ENCODE results near the gene C1orf87.

C1orf87 gene

DNA sequence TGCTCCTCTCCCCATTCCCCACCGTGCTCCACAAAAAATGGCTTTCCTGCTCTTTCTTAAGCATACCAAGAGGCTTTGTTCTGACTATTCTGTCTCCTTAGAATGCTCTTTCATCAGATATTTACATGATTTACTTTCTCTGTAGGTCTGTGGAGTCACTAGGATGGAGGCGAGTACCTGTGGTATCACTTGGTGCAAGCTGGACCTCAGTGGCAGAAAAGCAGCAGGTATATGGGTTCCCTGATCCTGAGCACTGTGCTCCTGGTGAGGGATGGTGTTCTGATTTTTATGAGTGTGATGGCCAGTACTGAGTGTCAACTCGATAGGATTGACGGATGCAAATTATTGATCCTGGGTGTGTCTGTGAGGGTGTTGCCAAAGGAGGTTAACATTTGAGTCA, 10.0 kb downstream of the C1orf87 start:
- no peak for DNase-seq (ENCODE audit: low read depth, low spot score)

DNA sequence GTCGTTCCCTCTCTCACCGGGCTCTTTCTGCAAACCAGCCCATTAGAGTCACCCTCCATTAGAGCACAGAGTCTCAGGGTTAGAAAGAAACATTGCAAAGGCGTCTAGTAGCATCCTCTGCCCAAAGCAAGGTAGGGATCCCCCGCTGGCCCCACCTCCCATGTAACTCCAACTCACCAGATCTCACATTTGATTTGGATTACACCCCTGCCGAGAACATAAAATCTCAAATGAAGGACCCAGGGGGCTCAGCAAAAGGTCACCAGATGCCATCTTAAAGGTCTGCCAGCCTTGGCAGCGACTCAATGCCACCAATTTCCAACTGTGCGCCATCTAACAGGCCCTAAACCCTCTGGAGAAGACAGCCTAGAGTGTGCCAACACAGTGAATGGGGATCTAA, 14.1 kb downstream of the C1orf87 start:
- no peak for DNase-seq (ENCODE audit: low read depth, low spot score)

DNA sequence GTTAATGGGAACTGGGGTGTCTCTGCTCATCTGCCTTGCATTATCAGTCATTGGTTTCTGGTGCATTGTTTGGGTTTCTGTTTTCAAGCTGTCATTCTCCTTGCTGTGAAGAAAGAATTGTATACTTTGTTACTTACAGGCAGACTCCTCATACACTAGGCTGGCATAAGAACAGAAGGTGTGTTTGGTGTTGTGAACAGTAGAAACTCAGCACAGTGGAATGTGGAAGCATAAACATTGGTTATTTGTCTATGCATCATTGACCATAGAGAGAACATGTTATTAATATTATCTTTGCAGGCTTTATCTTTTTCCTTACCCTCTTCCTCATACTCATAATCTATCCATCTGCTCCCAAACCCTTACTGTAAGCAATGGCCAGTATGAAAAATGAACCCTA, 18.2 kb downstream of the C1orf87 start:
- no peak for DNase-seq (ENCODE audit: low read depth, low spot score)

DNA sequence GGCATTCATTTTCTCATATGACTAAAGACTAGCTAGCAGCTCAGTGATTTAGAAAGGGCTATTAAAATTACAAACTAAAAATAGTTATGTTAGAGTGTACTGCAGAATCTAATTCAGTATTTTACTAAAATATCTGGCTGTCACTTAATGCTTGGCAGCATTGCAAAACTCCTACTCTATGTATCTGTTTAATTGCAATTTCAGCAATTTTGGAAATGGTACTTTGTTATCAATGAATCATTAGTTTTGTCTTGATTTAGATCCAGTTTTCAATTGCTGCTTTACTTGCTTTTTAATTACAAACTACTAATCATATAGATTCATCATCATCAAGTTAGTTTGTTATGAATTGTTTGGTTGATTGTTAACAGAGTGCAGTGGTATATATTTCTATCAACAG, 19.2 kb downstream of the C1orf87 start:
- no peak for DNase-seq (ENCODE audit: low read depth, low spot score)

DNA sequence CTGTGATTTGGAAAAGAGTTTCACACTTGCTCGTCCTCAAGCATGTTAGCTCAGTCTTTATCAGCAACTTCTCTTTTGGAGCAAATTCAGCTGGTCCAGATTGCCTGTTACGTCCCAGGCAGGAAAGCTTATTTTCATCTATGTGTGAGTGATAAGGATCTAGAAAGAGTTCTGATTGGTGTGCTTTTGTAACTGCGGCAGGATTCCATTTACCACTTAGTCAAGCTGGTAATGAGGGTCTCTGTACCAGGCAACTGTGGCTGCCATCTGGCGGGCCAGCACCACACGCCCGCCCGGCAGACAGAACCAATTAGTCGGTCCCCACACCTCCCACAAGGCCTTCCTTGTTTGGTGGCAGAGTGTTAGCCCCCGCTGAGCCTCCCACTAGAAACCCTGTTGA, 21.0 kb downstream of the C1orf87 start:
- DNase-seq (ENCODE audit: low read depth, low spot score): no peak

DNA sequence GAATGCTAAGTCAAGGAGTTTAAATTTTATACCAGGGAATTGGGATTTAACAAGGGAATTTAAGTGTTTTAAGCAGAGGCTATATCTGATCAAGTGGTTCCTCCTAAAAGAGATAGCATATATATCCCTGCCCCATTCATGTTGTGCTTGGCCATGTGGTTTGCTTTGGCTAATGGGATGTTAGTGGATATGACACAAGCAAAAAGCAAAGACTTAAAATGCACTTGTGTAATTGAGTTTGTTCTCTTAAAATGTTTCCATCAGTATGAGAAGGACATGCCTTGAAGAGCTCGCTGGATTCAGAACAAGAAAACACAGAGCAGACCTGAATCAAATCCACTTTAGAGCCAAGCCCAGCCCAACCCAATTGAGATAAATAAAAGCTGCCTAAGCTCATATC, 22.4 kb downstream of the C1orf87 start:
- no peak for DNase-seq (ENCODE audit: low read depth, low spot score)

DNA sequence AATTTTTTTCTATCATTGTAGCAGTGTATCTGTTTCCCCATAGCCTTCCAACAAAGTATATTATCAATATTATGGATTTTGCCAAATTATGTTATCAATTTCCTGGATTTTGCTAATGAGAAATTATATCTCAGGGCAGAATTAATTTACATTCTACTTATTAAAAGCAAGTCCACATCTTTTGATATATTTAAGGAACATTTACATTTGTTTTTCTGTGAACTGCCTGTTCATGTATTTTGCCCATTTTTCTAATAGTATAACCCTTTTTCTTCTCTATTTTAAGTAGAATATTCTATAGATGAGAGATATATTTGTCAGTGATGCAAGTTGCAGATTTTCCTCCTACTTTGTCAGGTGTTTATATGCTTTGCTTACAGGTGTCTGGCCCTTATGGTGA, 24.4 kb downstream of the C1orf87 start:
- no peak for DNase-seq (ENCODE audit: low read depth, low spot score)

DNA sequence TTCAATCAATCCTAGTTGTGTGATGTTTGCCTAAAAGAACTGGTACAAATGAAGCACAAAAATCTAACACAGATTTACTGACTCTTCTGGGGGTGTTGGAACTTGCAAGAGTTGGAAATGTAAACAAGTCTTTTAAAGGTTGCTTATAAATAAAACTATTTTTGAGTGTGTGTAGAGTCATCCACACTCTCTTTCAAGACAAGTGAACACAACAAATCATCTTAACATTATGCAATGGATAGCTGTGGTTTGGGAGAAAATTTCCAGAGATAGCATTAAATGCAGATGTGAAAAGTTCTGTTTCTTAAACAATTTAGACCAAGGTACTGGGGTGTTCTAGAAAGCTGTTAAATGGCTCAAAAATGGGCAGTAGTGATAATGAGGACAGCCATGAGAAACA, 28.7 kb downstream of the C1orf87 start:
- no peak for DNase-seq (ENCODE audit: low read depth, low spot score)

DNA sequence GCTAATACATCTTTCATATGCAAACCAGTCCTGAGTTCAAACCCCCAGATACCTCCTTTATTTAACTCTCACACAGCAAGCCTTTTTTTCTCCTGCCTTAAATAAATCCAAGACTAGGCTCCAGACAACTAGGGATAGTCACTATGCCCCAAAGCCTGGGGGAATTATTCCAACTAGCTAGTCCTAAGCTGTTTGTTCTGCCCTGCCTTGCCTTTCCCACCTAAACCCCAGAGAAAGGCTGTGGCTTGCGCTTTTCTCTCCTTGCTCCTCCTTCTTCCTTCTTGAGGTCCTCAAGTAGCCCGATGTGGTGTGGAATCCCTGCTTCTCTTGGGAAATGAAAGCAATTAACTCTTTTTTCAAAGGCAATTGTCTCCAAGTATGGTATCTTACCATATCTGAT, 31.8 kb downstream of the C1orf87 start:
- no peak for DNase-seq (ENCODE audit: low read depth, low spot score)

DNA sequence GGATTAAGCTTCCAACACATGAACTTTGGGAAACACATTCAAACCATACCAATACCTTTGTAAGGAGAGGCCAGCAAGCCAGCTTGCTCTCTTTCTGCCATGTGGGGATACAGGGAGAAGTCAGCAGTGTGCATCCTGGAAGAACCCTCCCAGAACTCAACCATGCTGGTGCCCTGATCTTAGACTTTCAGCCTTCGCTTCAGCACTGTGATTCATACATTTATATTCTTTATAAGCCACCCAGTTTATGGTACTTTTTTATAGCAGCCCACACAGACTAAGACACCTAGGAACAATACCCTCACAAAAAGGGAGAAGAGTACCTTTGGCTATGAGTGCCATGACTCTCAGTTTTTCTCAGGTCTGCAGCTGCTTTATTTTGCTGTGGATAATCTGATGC, 35.9 kb downstream of the C1orf87 start:
- DNase-seq (ENCODE audit: low read depth, low spot score): no peak

DNA sequence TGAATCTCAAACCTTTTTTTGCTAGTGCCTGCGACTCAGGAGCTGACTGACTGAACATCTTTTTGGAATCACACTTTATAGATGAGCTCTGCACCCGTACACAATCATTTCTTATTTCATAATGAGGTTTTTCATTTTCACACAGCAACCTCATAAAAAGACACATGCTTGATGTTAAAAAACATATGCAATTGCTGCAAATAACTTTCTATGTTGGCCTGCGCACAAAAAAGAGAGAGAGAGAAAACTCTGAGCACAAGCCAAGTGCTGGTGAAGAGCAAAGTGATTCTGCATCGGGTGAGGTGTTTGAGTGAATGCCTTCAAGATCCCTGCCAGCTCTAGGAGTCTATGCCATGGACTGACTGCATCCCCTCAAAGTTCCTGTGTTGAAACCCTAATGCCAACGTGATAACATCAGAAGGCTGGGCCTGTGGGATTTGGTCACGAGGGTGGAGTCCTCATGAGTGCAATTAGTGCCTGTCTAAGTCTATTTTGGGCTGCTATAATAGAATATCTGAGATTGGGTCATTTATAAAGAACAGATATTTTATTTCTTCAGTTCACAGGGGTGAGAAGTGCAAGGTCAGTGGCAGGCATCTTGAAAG, 36.6 kb downstream of the C1orf87 start:
- DNase-seq (ENCODE audit: low read depth, low spot score): no peak

DNA sequence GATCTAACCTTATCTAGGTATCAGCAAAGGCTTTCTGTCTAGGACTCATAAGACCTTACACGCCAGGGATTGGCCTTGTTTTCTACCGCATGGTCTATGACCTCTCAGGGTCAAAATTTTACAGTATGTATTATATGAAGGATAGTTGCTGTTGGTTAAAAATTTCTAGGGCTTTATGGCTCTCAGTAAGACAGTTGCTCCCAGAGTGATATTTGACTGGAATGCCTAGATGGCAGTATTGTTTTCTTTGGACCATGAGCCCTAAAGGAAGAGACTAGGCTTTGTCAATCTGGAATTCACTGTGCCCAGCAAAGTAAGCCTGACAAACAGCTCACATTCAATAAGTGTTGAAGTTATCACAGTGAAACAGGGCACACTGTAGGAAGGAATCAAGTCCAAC, 37.6 kb downstream of the C1orf87 start:
- DNase-seq (ENCODE audit: low read depth, low spot score): no peak

DNA sequence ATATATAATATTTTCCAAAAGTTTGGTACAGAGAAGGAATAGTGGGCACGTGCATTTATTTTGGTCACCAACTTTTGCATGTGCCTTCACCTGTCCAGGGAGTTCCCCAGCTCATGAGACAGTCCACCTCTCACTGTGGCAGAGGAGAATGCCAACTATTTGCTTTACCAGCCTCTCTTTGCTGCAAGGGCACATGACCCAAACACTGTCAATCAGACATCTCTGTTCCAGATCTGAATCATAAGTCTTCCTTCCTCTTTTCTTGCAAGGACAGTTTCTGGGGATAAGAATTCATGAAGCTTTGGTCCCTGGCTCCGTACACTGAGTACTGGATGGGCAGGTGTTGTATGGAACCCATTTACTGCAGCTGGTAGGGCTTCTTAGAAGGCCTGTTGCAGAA, 38.6 kb downstream of the C1orf87 start:
- no peak for DNase-seq (ENCODE audit: low read depth, low spot score)

DNA sequence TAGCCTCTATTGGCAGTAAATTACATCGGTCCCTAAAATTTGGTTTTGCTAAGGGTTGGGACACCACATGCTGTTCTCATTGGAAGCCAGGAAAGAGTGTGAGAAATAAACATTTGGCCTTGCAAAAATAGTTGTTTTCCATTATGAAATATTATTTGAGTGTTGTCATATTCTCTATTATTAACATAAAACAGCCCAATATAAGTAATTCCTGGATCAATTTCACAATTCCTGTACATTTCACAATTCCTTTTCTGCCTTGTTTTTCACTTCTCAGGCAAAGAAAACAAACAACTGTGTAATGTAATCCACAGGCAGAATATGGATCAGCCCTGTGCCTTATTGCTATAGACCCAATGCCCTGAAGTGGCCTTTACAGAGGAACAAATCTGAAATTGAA, 40.5 kb downstream of the C1orf87 start:
- DNase-seq (ENCODE audit: low read depth, low spot score): no peak

DNA sequence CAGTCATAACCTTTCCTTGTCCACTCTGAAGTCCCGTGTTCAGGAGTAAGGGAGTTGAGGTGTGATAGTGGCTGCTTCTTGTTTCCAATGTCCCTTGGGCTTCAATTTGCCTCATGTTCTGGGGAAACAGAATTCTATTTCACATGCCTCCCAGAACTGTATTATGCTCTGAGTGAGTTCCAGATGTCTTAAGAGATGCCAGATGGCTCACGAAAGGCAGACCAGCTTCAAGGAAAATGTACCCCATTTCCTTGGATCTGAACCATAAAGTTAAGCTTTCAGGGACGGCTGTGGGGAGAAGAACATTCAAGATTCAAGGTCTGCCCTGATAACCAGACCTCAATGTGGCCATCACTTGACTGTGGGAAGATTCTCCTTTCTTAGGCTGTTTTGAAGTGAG, 42.4 kb downstream of the C1orf87 start:
- no peak for DNase-seq (ENCODE audit: low read depth, low spot score)

DNA sequence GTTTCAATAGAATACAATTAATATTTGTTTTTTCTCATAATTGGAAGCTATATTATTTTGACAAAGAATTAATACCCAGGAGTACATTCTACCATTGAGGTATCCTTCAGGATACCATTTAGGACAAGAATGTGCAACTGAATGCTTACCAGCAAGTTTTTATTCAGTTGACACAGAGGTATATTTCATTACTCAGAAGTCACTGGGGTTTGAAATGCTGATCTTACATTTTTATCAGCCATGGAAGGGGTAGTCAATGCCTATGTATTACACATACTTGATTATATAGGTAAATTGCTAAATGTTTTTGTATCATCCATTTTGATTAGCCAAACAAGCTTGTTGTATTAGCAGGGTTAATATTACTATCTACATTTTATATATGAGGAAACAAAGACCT, 48.0 kb downstream of the C1orf87 start:
- DNase-seq (ENCODE audit: low read depth, low spot score): no peak

DNA sequence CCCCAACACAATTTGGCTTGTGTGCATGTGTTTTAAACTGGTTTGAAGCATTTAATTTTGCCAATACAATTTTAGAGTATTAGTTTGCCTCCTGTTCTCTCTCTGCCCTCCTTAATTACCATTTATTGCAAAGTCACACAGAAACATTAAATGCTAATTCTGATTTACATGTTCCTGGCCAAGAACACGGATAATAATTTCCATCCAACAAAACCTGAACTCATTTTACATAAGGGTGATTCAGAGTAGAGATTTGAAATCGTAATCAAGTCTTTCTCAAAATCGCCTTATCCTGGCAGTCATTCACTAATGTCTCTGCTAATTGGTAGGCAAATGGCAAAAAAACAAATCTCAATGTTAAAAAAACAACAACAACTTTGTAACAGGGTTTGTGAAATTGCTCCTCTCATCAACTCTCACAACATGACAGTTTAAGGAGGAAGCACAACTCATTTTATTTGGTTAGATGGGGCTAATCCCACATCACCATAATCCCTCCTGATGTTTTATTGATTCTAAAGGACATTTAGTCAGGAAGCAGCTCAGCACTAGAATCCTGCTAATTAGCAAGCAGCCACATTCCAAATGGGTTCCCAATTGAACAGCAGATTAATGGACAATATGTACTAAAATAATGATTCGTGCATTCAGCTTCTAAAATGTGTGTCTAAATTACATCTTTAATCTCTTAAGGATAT, 55.9 kb downstream of the C1orf87 start:
- DNase-seq (ENCODE audit: low read depth, low spot score): no peak

DNA sequence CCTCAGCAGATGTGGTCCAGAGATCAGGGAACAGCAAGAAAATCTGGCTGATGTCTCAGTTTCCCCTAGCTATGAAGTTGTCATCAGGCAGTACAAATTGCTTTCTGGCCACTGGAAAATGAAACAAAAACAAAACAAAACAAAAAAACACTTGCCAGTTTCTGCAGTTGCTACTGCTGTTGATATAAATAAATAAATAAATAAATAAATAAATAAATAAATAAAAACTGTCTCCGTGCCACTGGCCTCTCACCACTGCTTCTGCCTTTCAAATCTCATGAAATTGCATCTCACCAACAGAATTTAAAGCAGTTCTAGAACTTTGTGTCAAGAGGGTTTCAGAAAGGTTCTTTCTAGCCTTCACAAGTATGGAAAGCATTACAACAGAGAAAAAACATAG, 62.9 kb downstream of the C1orf87 start:
- DNase-seq (ENCODE audit: low read depth, low spot score): no peak

DNA sequence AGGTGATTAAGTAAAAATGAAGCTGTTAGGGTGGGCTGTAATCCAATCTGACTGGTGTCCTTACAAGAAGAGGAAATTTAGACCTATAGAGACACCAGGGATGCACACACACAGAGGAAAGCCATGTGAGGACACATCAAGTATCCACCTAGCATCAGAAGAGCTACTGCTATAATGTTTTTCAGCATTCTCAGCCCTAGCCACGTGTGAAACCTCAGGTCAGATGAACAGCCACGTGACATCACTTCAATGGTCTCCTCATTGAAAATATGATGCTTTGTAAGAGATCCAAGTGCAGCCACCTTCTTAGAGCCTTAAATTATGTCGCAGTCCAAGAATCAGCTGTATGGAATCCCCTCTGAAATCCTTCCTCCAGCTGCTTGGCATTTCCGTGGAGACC, 65.1 kb downstream of the C1orf87 start:
- DNase-seq (ENCODE audit: low read depth, low spot score): no peak

DNA sequence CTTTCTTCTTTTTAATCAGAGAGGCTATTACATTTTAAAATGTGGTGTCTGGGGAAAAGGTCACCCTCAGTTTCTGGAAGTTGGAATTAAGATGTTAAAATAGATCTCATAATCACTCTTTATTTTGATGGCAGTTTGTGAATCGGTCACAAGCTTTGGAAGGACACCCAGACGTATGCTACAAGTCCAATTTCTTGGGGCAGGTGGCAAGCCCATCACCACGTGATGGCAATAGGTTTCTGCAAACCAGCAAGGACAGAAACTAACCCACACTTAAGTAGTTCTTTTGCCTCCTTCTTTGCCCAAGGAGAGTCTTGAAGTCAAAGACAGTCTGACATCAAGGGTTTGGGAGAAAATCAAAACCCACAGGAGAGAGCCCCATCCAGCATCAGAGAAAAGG, 72.9 kb downstream of the C1orf87 start:
- DNase-seq (ENCODE audit: low read depth, low spot score): no peak

DNA sequence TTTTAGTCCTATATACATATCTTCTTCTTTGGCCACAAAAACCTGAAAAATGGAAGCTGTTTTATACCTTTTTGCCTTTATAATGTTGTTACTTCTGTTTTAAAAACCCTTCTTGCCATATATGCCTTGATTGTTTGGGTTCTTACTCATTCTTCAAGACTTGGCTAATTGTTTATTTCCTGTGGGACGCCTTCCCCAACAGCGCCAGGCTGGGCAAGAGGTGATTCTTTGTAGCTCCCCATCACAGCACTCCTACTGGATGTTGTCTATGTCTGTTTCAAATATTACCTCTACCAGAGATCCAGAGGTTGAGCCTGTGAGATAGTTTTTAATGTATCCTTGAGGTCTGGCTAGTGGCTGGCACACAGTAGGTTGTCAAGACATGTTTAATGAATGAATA, 73.8 kb downstream of the C1orf87 start:
- no peak for DNase-seq (ENCODE audit: low read depth, low spot score)

DNA sequence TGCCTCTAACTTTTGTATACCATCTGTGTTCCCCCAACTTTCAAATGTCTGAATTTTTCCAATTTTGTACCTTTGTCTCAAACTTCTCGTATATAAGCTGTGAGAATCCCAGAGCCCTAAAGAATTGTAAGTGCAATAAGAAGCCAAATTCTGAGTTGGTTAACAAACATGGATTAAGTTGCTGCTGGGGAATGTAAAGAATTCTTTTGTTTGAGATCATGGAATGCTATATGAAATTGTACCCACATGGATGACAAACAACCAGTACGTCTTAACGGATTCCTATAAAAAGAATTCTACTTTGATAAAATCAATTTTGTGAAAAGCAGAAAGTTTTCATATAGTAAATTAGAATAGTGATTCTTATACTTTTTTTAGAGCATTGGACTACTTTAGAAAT, 74.6 kb downstream of the C1orf87 start:
- no peak for DNase-seq (ENCODE audit: low read depth, low spot score)

DNA sequence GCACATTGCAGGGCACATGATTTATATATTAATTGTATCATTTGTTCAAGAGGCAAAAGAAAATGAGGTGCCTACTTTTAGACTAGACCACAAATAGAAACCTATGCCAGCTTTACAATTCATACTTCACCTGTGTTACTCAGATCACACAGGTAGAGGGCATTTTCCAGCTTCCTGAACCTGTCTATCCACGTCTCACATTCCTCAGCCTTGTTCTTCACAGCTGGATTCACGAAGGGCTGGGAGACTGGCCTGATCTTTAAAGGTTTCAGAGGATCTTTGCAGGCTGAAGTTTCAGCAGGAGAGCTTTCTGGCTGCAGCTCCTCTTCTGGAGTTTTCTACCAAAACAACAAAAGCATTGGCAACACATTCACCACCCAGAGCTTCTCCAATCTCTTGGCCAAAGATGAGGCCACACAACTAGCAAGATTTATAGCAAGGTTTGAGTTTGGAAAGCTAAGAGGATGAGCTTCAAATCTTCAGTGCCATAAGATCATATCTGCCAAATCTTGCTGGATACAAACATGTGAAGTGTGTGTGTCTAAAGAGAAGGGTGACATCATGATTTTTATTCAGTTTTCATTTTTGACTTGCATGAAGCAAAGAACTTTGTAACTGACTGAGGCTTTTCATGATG, 76.0 kb downstream of the C1orf87 start:
- DNase-seq (ENCODE audit: low read depth, low spot score): no peak

Measured in activated naive CD8-positive, alpha-beta T cell treated with anti-CD3 and anti-CD28 coated beads, Interleukin-2, amount 50 U/mL, for 16 hours (primary cell).